Neuronal stem cell (in vitro differentiated cells): ENCODE results near the gene CNIH3.

Experiments
- DNase-seq: peaks from one replicate; pipeline ENCODE4 v3.0.0-alpha.2; 2013; ENCODE audit warnings: low spot score
- H2AFZ ChIP-seq: one replicate; pipeline ENCODE4 v1.6.1; 2013; ENCODE audit warnings: mild to moderate bottlenecking, low read length, inconsistent platforms
- H2AK5ac ChIP-seq: 2 replicates; pipeline ENCODE4 v1.6.1; 2013; ENCODE audit warnings: low read depth, mild to moderate bottlenecking, inconsistent platforms, low read length, moderate library complexity, mixed read lengths
- H2BK120ac ChIP-seq: 2 replicates; pipeline ENCODE4 v1.6.1; 2013; ENCODE audit warnings: low read depth, mild to moderate bottlenecking, inconsistent platforms, low read length, moderate library complexity, mixed read lengths
- H2BK12ac ChIP-seq: one replicate; pipeline ENCODE4 v1.6.1; 2013; ENCODE audit warnings: low read length, inconsistent platforms
- H2BK15ac ChIP-seq: 2 replicates; pipeline ENCODE4 v1.6.1; 2013; ENCODE audit warnings: mild to moderate bottlenecking, low read length, inconsistent platforms, mixed read lengths
- H2BK5ac ChIP-seq: one replicate; pipeline ENCODE4 v1.6.1; 2013; ENCODE audit warnings: inconsistent platforms, mild to moderate bottlenecking, low read length, moderate library complexity
- H3K14ac ChIP-seq: one replicate; pipeline ENCODE4 v1.6.1; 2013; ENCODE audit warnings: low read length, inconsistent platforms
- H3K18ac ChIP-seq: 2 replicates; pipeline ENCODE4 v1.6.1; 2013; ENCODE audit warnings: low read length, inconsistent platforms
- H3K23ac ChIP-seq: 2 replicates; pipeline ENCODE4 v1.6.1; 2013; ENCODE audit warnings: low read depth, mild to moderate bottlenecking, mixed read lengths, low read length, inconsistent platforms; ENCODE audit not compliant: poor library complexity
- H3K27ac ChIP-seq: replicated peaks from 3 replicates; pipeline ENCODE4 v1.5.1; 2013; ENCODE audit warnings: low read length, inconsistent platforms
- H3K27me3 ChIP-seq, 3 experiments: 2 replicates each; pipeline ENCODE4 v1.6.1; 2013; ENCODE audit warnings: low read length in 3 of 3, mild to moderate bottlenecking in 2 of 3, inconsistent platforms in 1 of 3, low read depth in 1 of 3, mixed read lengths in 1 of 3, moderate library complexity in 1 of 3; ENCODE audit not compliant: control insufficient read depth in 3 of 3, insufficient read depth in 3 of 3
- H3K36me3 ChIP-seq, 2 donors: replicated peaks in 1 of 2; 2 replicates each; pipeline ENCODE4 v1.6.1; 2013; ENCODE audit warnings: low read length in 2 of 2; ENCODE audit not compliant: control insufficient read depth in 2 of 2, insufficient read depth in 2 of 2
- H3K4ac ChIP-seq: 2 replicates; pipeline ENCODE4 v1.6.1; 2013; ENCODE audit warnings: inconsistent platforms, mild to moderate bottlenecking, low read length, moderate library complexity
- H3K4me1 ChIP-seq, 2 donors: 1 replicate in 1 of 2; 2 replicates in 1 of 2; pipeline ENCODE4 v1.6.1; 2013; ENCODE audit warnings: low read length in 2 of 2, low read depth in 1 of 2; ENCODE audit not compliant: control insufficient read depth in 2 of 2, insufficient read depth in 1 of 2
- H3K4me2 ChIP-seq: one replicate; pipeline ENCODE4 v1.6.1; 2013; ENCODE audit warnings: mild to moderate bottlenecking, low read length, inconsistent platforms; ENCODE audit not compliant: insufficient read depth, poor library complexity, severe bottlenecking
- H3K4me3 ChIP-seq, 2 donors: 2 replicates each; pipeline ENCODE4 v1.5.1; 2013; ENCODE audit warnings: low read length in 2 of 2, mild to moderate bottlenecking in 2 of 2, inconsistent platforms in 1 of 2, moderate library complexity in 1 of 2
- H3K79me1 ChIP-seq: one replicate; pipeline ENCODE4 v1.6.1; 2013; ENCODE audit warnings: low read depth, mild to moderate bottlenecking, inconsistent platforms, low read length, moderate library complexity
- H3K9ac ChIP-seq: one replicate; pipeline ENCODE4 v1.6.1; 2013; ENCODE audit warnings: mild to moderate bottlenecking, low read depth, low read length, inconsistent platforms; ENCODE audit not compliant: poor library complexity
- H3K9me3 ChIP-seq, 2 donors: replicated peaks in 1 of 2; 2 replicates each; pipeline versions ENCODE3 to v1.6.1; 2013; ENCODE audit warnings: low read length in 2 of 2, mild to moderate bottlenecking in 2 of 2, inconsistent platforms in 1 of 2, low read depth in 1 of 2, mixed read lengths in 1 of 2, moderate library complexity in 1 of 2; ENCODE audit not compliant: control insufficient read depth in 2 of 2, insufficient read depth in 1 of 2
- H4K8ac ChIP-seq: one replicate; pipeline ENCODE4 v1.6.1; 2013; ENCODE audit warnings: low read depth, mild to moderate bottlenecking, inconsistent platforms, low read length, moderate library complexity
- H4K91ac ChIP-seq: one replicate; pipeline ENCODE4 v1.6.1; 2013; ENCODE audit warnings: low read length, low read depth, mild to moderate bottlenecking, inconsistent platforms; ENCODE audit not compliant: poor library complexity
- WGBS, 2 donors: extraction: QIAGEN DNeasy Blood & Tissue Kit; methylation state at CpG; one replicate each; pipeline ENCODE4 v1.1.7; 2013; ENCODE audit warnings: missing lambda C conversion rate in 2 of 2, mixed read lengths in 1 of 2; ENCODE audit not compliant: insufficient read length in 2 of 2, insufficient replicate concordance in 1 of 2; ENCODE audit errors: extremely low coverage in 2 of 2; 5-methylcytosine and 5-hydroxymethylcytosine counted together

Gene CNIH3

DNA sequence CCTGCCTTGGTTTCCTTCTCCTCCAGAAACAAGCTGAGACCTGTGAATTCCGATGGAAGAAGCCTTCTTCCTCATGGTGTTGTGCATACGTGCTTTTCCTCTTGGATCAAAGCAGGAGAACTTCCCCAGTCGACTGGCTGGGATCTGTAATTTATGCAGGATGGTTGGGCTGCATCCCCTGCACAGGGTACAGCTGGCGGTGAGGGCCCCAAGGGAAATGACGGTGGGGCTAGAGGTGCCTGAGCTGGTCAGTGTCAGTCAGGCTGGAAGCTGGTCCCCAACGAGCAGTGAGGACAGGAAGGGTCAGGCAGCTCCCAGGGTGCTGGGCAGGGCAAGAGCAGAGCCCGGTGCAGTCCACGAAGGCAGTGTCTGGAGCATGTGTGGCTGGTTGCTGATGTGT is 106.7 kb downstream of the CNIH3 start:
- Histone ChIP-seq H3K4ac (no peak overlapping the region), H3K9me3 (no peaks in the 10 kb centered on the region), H2BK5ac (peak overlapping the region; percentile 25), H2BK12ac (no peak overlapping the region), H3K4me1 (peaks cover 0 to 2% of the 10 kb centered on the region in 2 donors), H3K4me2 (no peak overlapping the region), H3K9ac (peak overlapping the region; percentile 1), H2BK15ac (no peak overlapping the region), H3K79me1 (no peaks in the 10 kb centered on the region), H3K27ac (no peak overlapping the region), H4K91ac (no peak overlapping the region), H2AK5ac (peak overlapping the region; percentile 47), H3K4me3 (no peak overlapping the region), H2AFZ (no peak overlapping the region), H3K18ac (peak overlapping the region; percentile 40), H3K36me3 (no peaks in the 10 kb centered on the region), H2BK120ac (peak overlapping the region; percentile 49), H3K27me3 (peaks cover 0 to 3% (median 0%) of the 10 kb centered on the region in 3 experiments), H3K23ac (no peak overlapping the region), H4K8ac (no peak overlapping the region), H3K14ac (no peak overlapping the region)
- DNase-seq: no peak
- no CpG with 5 or more reads among the region's 8 CpGs for WGBS, 2 donors

DNA sequence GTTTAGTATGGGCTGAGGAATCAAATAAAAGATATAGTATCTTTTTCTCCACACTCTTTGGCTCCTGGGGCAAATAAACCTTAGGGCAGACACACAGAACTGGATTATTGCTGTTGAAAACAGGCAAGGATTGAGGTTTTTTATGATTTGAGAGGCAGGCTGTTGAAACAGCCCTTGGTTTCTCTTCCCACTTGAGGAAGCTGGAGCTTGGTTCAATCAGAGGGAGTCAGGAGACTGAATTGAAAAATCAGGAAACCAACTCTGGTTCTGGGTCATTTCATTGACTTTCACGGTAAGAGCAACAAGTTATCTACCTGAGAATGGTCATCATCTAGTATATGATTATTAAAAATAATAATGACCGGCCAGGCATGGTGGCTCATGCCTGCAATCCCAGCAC is 108.4 kb downstream of the CNIH3 start:
- Histone ChIP-seq H3K14ac (no peak overlapping the region), H4K8ac (no peak overlapping the region), H3K23ac (no peak overlapping the region), H3K27ac (no peak overlapping the region), H2AK5ac (no peak overlapping the region), H3K9ac (no peak overlapping the region), H3K18ac (no peak overlapping the region), H3K4me2 (no peak overlapping the region), H3K27me3 (no peaks in the 10 kb centered on the region), H3K79me1 (no peaks in the 10 kb centered on the region), H4K91ac (no peak overlapping the region), H2BK12ac (no peak overlapping the region), H3K4ac (no peak overlapping the region), H2BK5ac (no peak overlapping the region), H2BK15ac (no peak overlapping the region), H3K4me3 (no peak overlapping the region), H3K9me3 (no peaks in the 10 kb centered on the region), H2BK120ac (no peak overlapping the region), H3K36me3 (no peaks in the 10 kb centered on the region), H2AFZ (no peak overlapping the region), H3K4me1 (peaks cover 0 to 2% of the 10 kb centered on the region in 2 donors)
- no peak for DNase-seq
- no CpG with 5 or more reads among the region's 2 CpGs for WGBS, 2 donors

DNA sequence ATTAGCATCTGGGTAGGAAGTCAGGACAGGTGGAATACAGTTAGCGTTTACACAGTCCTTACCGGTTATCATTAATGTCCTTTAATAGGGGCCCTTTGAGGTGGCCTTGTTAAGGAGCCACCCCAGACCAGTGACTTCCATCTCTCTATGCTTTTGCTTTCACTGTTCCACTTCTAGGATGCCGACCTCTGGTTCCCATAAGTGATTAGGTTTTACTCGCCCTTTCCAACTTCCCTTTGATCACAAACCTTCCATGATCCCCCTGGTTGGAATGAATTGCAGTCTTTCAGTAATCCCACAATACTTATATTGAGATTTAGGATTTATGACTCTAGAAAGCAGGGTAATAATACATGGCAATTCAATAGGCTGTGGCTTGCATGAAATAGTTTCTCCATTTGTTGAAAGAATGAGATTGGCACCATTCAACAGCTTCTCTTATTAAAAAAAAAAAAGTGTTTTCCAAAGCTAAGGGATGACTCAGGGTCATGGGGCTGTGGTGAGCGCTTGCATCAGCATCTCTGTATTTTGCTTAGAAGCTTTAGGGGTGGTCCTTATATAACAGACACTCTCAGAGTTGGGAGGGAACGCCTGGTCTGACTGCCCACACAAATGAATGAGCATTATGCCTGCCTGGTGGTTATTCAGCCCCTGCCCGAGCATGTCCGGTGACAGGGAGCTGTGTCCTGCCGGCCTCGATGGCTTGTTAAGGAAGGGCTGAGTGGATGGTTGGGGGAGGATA is 110.5 kb downstream of the CNIH3 start:
- no peak overlapping the region for H3K4me2 ChIP-seq
- no peak overlapping the region for H3K18ac ChIP-seq
- no peak overlapping the region for H2BK15ac ChIP-seq
- no peak overlapping the region for H3K14ac ChIP-seq
- H2AFZ ChIP-seq: peak overlapping the region; percentile 27
- H3K23ac ChIP-seq: no peak overlapping the region
- H2BK12ac ChIP-seq: no peak overlapping the region
- no CpG with 5 or more reads among the region's 10 CpGs for WGBS, 2 donors
- no peak overlapping the region for H3K9ac ChIP-seq
- H3K27me3 ChIP-seq: no peaks in the 10 kb centered on the region
- H2BK120ac ChIP-seq: no peak overlapping the region
- H4K91ac ChIP-seq: no peak overlapping the region
- no peaks in the 10 kb centered on the region for H3K36me3 ChIP-seq
- no peaks in the 10 kb centered on the region for H3K9me3 ChIP-seq
- peaks cover 0 to 2% of the 10 kb centered on the region in 2 donors for H3K4me1 ChIP-seq
- DNase-seq: no peak
- no peak overlapping the region for H3K4ac ChIP-seq
- H4K8ac ChIP-seq: no peak overlapping the region
- no peak overlapping the region for H3K27ac ChIP-seq
- H3K4me3 ChIP-seq: no peak overlapping the region
- H2BK5ac ChIP-seq: no peak overlapping the region
- H2AK5ac ChIP-seq: no peak overlapping the region
- H3K79me1 ChIP-seq: no peaks in the 10 kb centered on the region

DNA sequence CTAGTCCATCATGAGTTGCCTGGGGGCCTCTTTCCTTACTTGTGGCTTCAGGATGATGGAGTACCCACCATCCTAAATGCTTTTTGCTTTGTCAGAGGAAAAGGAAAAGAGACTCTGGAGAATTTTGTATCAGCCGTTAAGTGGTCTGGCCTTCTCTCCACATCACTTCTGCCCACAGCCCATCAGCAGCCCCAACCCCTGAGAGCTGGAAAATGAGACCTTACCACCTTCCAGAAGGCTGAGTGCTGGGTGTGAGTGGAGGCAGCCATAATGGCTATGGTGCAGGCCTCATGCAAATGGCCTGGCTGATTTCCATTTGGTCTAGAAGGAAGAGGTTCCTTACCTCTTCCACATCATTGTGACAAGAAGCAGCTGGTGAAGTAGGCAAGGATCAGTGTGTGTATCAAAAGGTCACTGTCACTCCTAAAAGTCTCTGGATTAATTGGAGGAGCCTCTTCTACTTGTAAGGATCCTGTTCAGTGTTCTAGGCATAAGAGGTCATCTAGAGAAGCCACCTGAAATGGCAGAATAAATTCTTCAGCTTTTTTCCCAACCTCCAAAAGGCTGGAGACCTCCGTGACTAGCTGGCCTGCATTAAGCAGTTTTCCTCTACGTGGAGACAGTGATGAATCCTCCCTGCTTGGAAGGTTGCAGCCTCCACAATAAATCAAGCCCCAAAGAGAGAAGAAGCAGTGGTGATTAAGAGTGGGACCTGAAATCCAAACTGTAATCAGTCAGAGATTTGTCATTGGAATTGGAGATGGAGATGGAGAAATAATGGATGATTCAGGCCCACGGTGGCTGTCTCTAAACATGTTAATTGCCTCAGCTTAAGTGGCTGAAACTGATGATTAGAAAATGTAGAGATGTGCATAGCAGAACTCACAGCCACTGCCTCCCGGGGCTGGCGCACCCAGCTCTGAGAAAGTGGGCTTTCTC is 111.5 kb downstream of the CNIH3 start:
- Histone ChIP-seq H3K27ac (no peak overlapping the region), H2AK5ac (no peak overlapping the region), H3K9ac (no peak overlapping the region), H3K4me1 (peaks cover 0 to 5% of the 10 kb centered on the region in 2 donors), H4K91ac (no peak overlapping the region), H2BK15ac (no peak overlapping the region), H3K9me3 (no peaks in the 10 kb centered on the region), H2AFZ (peak overlapping the region; percentile 27), H3K18ac (peak overlapping the region; percentile 56), H3K23ac (no peak overlapping the region), H3K4me2 (no peak overlapping the region), H3K36me3 (no peaks in the 10 kb centered on the region), H3K4me3 (no peak overlapping the region), H3K4ac (no peak overlapping the region), H2BK12ac (no peak overlapping the region), H2BK120ac (no peak overlapping the region), H3K27me3 (no peaks in the 10 kb centered on the region), H3K79me1 (no peaks in the 10 kb centered on the region), H4K8ac (no peak overlapping the region), H2BK5ac (no peak overlapping the region), H3K14ac (no peak overlapping the region)
- no peak for DNase-seq
- no CpG with 5 or more reads among the region's 6 CpGs for WGBS, 2 donors
